ENCODE data around the gene HIVEP1.

DNA sequence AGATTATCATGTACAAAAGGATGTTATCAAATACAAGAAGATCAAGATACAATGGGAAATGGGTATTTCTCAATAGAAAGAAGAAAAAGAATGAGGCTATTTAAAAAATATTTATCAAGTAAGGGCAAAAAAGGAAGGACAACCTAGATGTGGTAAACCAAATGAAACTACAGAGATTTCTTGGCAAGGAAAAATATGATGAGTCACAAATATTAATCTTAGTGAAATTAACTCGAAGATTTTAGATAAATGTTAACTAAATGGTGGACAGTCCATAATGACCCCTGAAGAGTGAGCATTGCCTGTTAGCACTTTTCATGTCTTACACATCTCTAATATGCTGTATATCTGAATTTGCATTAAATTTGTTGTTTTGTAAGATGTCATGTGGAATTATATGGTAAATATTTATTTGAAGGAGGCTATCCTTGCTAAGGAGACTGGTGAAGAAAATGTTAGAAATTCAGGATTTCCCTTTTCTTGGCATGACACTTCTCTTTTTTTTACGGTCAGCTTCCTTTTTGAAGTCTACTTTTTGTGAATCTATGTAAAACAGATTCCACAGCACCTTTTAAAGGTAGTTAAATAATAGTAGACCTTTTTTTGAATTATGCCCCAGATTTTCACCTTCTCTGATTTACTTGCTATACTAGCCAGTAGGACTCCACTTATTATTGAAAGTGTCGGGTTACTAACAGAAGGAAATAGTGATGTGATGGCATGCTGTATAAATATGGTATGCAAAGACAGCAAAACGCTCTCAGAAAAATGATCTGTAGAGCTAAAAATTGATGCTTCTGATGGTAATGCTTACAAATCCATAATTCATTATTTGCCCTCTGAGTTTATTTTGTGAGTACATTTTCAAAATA, 120.5 kb downstream of the HIVEP1 start:
- no peak for TF ChIP-seq SUZ12 (IDR thresholded peaks at IDR 0.05; ENCODE audit: extremely low read depth, insufficient read depth, insufficient read length)
- TF ChIP-seq ZNF274 (IDR thresholded peaks at IDR 0.05; ENCODE audit: low read depth, low read length), result no peak
- TF ChIP-seq YY1 (IDR thresholded peaks at IDR 0.05; ENCODE audit: insufficient read depth, insufficient read length), result no peak
